GM18867 (cell line): ENCODE results near the gene FGG.

Source experiments
- ATAC-seq: cut with Tn5 transposase; IDR thresholded peaks from one replicate; pipeline ENCODE4 v1.9.1; 2021; ENCODE audit warnings: mild to moderate bottlenecking, moderate library complexity; ENCODE audit not compliant: unreplicated experiment

Gene FGG

GRCh38 chr4:154588198-154588597 lies 24.3 kb downstream of the FGG start:
- ATAC-seq = no peak

DNA sequence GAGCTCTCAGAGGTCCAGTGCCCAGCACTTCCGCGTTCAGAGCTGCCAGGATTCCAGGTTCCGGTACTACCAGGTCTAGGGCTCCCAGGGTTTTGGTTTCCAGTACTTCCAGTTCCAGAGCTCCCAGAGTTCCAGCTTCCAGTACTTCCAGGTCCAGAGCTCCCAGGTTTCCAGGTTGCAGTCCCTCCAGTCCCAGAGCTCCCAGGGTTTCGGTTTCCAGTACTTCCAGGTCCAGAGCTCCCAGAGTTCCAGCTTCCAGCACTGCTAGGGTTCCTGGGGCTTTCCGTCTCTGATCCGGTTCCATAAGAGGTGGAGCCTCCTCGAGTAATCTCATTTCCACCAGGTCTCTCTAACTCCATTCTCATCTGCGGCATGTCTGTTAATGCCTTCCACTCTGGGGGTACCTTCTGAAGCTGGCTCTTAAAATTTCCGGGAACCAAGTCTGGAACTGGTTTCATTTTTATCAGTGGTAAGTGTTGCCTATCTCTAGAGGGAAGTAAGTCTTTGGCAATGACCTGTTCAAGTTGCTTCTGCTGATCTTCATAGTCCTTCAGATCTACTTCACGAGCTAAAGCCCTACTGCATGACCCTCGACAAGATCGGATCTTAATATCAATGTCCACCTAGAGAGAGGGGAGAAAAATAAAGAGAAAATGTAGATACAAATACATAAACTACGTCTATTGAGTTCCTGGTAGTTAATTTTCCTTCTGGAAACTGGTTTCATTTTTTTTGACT lies 26.0 kb downstream of the FGG start:
- no peak for ATAC-seq

DNA sequence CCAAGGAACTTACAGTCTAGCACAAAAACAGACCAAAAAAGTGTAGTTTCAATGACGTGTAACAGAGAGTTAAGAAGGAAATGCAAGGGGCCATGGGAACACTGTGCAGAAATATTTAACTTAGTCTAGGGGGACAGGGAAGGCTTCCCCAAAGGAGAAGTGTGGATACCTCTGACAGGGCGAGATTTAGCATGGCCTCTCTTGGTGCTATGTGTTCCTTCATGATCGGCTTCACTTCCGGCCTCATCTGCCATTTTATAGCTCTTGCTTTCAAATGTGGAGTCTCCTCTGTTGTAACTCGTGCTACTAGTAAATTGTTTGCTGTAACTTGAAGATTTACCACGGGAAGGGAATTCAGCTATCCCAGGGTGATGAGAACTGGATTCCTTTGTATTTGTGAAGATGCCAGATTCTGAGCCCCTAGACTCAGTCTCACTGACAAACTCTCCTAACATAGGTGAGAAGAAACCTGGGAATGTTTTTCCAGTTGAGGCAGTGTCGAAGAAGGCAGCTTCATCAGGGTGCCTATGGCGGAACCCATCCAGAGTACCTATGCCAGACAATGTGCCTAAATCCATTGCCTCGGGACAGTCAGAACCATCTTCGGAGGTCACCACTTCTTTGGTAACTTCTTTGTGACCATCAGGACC lies 27.0 kb downstream of the FGG start:
- ATAC-seq = no peak

DNA sequence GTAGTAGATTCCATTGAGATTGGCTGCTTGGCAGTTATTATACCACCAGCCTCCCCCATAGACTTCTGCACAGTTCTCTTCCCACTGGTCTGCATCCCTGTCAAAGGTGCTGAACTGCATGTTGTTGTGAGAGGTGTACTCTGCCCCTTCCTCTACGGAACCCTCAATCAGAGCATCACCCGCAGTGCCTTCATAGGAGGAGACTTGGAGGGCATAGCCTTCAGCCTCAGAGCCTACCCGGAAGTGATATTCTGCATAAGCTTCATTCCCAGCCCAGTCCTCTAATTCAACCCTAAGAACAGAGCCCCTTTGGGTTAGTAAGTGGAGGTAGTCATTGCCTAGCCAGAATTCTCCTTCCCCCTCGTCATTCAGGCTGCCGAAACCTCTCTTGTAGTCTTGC lies 28.2 kb downstream of the FGG start:
- no peak for ATAC-seq

DNA sequence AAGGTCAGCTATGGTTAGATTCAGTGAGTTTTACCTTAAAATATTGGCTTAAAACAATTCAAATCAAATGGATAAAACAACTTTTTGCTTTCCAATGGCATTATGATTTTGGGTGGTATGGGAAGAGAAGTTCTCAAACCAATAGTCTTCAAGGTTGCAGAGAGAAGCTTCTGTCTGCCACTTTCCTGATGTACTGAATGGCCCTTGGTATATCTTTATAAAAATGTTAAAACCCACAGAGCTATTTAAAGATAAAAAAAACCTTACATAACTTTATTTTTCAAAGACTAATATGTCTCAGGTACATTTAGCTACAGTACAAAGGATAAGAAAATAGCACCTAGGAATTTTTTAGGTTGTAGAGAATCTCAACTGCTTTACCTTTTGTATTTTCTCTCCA lies 28.8 kb downstream of the FGG start:
- no peak for ATAC-seq

DNA sequence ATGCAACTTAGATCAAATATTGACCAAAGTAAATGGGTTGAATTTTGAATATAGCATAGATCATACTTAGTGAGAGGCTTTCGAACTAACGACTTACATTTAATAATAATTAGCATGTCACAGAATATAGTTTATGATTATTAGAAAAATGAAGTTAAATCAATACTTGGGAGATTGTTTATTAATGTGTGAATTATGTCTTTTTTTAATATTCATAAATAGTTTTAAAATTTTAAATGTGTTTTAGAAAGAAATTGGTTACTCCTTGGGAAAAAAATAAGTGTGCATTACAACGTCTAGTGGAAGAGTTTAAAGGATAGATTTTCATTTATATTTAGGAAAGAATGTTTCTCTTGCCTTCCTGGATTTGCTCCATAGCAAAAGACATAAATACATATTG lies 29.2 kb downstream of the FGG start:
- ATAC-seq = no peak

GRCh38 chr4:154582723-154583122 lies 29.7 kb downstream of the FGG start:
- ATAC-seq = no peak

DNA sequence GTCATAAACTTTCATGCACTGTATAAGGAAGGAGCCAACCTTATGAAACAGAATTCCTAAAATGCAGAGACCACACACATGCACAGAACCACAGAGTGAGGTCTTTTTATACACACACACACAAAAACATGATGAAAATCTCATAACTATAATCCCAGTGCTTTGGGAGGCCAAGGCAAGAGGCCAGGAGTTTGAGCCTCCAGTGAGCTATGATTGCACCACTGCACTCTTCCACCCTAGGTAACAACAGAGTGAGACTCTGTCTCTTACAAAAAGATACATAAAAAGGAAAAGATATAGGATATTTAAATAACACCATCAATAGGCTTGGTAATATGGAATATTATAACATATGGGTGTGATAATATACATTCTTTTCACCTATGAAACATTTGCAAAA lies 32.5 kb downstream of the FGG start:
- no peak for ATAC-seq

DNA sequence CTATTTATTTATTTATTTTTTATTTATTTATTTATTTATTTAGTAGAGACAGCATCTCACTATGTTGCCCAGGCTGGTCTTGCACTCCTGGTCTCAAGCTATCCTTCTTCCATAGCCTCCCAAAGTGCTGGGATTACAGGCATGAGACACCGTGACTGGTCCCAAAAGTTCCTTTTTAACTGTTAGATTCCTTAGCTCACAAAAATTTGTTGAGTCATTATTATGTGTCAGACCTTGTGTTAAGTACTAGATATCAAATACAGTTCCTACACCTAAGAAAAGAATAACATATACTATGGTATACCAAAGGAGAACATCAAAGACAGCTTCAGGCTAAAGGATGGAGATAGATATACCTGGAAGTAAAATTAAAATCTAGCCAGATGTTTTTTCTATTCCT lies 33.5 kb downstream of the FGG start:
- ATAC-seq = no peak

- no peak for ATAC-seq
Measured at GRCh38 chr4:154577324-154577723, 35.1 kb downstream of the FGG start.

DNA sequence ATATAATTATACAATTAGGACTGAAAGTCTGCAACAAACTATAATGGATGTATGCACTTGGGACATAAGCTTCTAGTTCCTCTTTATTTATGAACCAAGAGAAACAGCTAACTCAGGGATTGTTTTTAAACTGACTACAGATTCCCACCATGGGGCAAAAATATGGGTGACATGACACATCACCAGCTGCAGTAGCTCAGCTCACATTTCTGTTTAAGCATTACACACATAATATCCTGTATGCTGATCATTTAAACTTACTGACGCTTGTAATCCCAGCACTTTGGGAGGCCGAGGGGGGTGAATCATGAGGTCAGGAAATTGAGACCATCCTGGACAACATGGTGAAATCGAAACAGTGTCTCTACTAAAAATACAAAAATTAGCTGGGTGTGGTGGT lies 38.1 kb downstream of the FGG start:
- ATAC-seq = no peak

GRCh38 chr4:154573190-154573870 lies 39.1 kb downstream of the FGG start:
- no peak for ATAC-seq

DNA sequence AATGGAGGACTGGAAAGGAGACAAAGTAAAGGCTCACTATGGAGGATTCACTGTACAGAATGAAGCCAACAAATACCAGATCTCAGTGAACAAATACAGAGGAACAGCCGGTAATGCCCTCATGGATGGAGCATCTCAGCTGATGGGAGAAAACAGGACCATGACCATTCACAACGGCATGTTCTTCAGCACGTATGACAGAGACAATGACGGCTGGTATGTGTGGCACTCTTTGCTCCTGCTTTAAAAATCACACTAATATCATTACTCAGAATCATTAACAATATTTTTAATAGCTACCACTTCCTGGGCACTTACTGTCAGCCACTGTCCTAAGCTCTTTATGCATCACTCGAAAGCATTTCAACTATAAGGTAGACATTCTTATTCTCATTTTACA lies 42.9 kb downstream of the FGG start:
- no peak for ATAC-seq

GRCh38 chr4:154569028-154569427 lies 43.4 kb downstream of the FGG start:
- no peak for ATAC-seq

DNA sequence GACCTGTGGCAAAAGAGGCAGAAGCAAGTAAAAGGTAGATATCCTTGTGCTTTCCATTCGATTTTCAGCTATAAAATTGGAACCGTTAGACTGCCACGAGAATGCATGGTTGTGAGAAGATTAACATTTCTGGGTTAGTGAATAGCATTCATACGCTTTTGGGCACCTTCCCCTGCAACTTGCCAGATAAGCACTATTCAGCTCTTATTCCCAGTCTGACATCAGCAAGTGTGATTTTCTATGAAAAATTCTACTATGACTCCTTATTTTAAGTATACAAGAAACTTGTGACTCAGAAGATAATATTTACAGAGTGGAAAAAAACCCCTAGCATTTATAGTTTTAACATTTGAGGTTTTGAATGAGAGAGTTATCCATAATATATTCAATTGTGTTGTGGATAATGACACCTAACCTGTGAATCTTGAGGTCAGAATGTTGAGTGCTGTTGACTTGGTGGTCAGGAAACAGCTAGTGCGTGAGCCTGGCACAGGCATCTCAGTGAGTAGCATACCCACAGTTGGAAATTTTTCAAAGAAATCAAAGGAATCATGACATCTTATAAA lies 45.7 kb downstream of the FGG start:
- ATAC-seq = no peak

- no peak for ATAC-seq
Measured at GRCh38 chr4:154565704-154566103, 46.8 kb downstream of the FGG start.

- ATAC-seq = no peak
Measured at GRCh38 chr4:154564311-154564710, 48.1 kb downstream of the FGG start.

DNA sequence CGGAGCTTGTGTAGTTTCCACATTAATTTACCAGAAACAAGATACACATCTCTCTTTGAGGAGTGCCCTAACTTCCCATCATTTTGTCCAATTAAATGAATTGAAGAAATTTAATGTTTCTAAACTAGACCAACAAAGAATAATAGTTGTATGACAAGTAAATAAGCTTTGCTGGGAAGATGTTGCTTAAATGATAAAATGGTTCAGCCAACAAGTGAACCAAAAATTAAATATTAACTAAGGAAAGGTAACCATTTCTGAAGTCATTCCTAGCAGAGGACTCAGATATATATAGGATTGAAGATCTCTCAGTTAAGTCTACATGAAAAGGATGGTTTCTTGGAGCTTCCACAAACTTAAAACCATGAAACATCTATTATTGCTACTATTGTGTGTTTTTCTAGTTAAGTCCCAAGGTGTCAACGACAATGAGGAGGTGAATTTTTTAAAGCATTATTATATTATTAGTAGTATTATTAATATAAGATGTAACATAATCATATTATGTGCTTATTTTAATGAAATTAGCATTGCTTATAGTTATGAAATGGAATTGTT lies 49.7 kb downstream of the FGG start, which contains the start of gene FGB:
FGB (plus strand) TSS at position 315 of the 558 bp plus-strand sequence; CDS start at position 323, 8 bp downstream.
- ATAC-seq = no peak

DNA sequence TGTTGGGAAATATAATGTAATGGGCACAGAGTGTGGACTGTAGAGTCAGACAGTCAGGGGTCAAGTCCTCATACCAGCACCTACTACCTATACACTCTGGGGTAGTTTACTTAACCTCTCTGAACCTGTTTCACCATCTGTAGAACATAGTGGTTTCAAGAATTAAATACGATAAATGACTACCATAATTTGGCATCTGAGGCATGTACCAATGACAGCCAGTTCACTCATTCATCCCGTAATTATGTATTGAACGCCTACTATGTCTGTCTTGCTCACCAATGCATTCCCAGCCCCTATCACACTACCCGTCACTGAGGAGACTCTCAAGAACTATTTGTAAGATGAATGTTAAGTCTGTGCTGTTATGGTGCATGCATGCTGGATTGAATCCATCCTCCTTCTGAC lies 51.6 kb downstream of the FGG start:
- ATAC-seq = no peak

GRCh38 chr4:154560419-154560801 lies 52.0 kb downstream of the FGG start:
- no peak for ATAC-seq
